Activated naive CD8-positive, alpha-beta T cell treated with anti-CD3 and anti-CD28 coated beads, Interleukin-2, amount 10 ng/mL, durations not matched to agents 7 days and 5 days (primary cell): ENCODE data around the gene RNGTT. TPM values are rescaled to one million over a fixed set of nuclear protein-coding genes. Genes with fewer than 3 reads are reported as not detected.
"Not testable (repeated sequence)": the region's sequence is repeated elsewhere in the genome, so short reads cannot be mapped to it uniquely, and the experiment has no call there.

Source experiments
- ATAC-seq: fragments of 150-1000 bp; cut with Tn5 transposase; one replicate; pipeline ENCODE4 v1.10.0; 2021; ENCODE audit warnings: low read depth, moderate library complexity
- POLR2A ChIA-PET: fragments of 350-600 bp; sonication (Branson Sonifier 250); formaldehyde crosslinking; loops from one replicate; lab custom pipeline; 2021; ENCODE audit warnings: antibody characterized with exemption; lab: Charles Lee
- DNase-seq: peaks from one replicate; pipeline ENCODE4 v3.0.0; 2021
- H3K27ac Mint-ChIP-seq: one replicate; pipeline ENCODE4 v1.8.0; 2022; ENCODE audit warnings: mild to moderate bottlenecking, mixed read lengths
- H3K27me3 Mint-ChIP-seq: one replicate; pipeline ENCODE4 v1.8.0; 2022; ENCODE audit warnings: mild to moderate bottlenecking, moderate library complexity, mixed read lengths
- H3K36me3 Mint-ChIP-seq: one replicate; pipeline ENCODE4 v1.8.0; 2021; ENCODE audit warnings: mild to moderate bottlenecking, mixed read lengths
- H3K4me1 Mint-ChIP-seq: one replicate; pipeline ENCODE4 v1.8.0; 2021; ENCODE audit warnings: mixed read lengths
- H3K4me3 Mint-ChIP-seq: one replicate; pipeline ENCODE4 v1.8.0; 2022; ENCODE audit warnings: mild to moderate bottlenecking, moderate library complexity, mixed read lengths
- H3K9me3 Mint-ChIP-seq: one replicate; pipeline ENCODE4 v1.8.0; 2021; ENCODE audit warnings: mixed read lengths
- total RNA-seq, 2 experiments: library from RNA; stranded (reverse); gene quantifications; one replicate each; pipeline ENCODE4 v1.2.3, GENCODE V29; 2021

RNGTT gene
- total RNA-seq, 2 experiments from 2014 or later: 19.9 to 20.1 TPM

DNA sequence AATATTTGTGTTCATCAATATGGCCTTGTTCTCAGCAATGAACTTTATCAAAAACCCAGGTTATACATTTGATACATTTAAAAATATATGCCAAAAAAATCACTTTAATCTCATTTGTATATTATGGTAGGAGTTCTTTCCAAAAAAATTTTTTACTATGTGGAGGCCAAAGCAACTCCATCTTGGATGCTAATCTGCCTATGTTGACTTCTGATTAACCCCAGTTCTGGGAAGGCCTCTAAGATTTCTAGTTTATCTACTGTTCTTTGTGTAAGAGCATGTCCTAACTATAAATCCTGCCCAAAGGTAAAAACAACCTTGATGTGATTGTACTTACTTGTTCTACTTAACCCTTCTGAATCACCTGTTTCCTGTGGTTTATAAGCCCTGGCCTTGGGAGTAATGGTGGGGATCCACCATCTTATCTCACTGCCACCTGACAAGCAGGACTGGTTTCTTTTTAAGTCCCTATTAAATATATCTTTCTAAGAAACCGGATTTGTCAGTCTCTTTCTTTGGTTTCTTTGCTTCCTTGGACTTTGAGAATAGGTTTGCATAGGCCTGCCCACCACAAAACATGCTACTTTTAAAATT, 46.7 kb downstream of the RNGTT start:
- H3K9me3 Mint-ChIP-seq: peaks cover 2% of the 10 kb centered on the region
- H3K27ac Mint-ChIP-seq: peak overlapping the region; percentile 21
- H3K4me1 Mint-ChIP-seq: peaks cover 27% of the 10 kb centered on the region
- H3K27me3 Mint-ChIP-seq: no peaks in the 10 kb centered on the region
- ATAC-seq (peak; percentile 89), DNase-seq (no peak)
- H3K4me3 Mint-ChIP-seq: peak overlapping the region; percentile 32
- peaks cover 28% of the 10 kb centered on the region for H3K36me3 Mint-ChIP-seq
- POLR2A ChIA-PET: interaction anchor here (2.2 kb wide), 1 partner anchor 163 kb away, joined by 8 read pairs; the partner anchor contains the start of gene PNRC1

DNA sequence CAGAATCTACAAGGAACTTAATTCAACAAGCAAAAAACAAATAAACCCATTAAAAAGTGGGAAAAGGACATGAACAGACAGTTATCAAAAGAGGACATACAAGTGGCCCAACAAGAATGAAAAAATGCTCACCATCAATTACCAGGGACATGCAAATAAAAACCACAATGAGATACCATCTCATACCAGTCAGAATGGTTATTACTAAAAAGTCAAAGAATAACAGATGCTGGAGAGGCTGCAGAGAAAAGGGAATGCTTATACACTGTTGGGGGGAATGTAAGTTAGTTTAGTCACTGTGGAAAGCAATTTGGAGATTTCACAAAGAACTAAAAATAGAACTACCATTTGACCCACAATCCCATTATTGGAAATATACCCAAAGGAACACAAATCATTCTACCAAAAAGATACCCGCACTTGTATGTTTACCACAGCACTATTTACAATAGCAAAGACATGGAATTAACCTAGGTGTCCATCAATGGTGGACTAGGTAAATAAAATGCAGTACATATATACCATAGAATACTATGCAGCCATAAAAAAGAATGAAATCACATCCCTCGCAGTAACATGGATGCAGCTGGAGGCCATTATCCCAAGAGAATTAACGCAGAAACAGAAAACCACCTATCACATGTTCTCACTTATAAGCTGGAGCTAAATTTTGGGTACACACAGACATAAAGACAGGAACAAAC, 48.4 kb downstream of the RNGTT start:
- Mint-ChIP-seq H3K36me3 (peaks cover 37% of the 10 kb centered on the region), H3K27me3 (no peaks in the 10 kb centered on the region), H3K9me3 (peaks cover 2% of the 10 kb centered on the region), H3K4me1 (peaks cover 25% of the 10 kb centered on the region), H3K4me3 (no peak overlapping the region), H3K27ac (no peak overlapping the region)
- POLR2A ChIA-PET: no interaction called here
- no peak for ATAC-seq
- no peak for DNase-seq

DNA sequence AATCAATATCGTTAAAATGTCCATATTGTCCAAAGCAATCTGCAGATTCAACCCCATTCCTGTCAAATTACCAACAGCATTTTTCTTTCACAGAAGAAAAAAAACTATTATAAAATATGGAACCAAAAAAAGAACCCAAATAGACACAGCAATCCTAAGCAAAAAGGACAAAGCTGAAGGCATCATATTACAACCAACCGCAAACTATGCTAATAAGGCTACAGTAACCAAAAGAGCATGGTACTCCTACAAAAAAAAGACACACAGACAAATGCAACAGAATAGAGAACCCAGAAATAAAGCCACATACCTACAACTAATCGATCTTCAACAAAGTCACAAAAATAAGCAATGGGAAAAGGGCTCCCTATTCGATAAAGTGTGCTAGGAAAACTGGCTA, 49.2 kb downstream of the RNGTT start:
- H3K4me1 Mint-ChIP-seq: peaks cover 27% of the 10 kb centered on the region
- no peaks in the 10 kb centered on the region for H3K27me3 Mint-ChIP-seq
- no peak overlapping the region for H3K4me3 Mint-ChIP-seq
- H3K9me3 Mint-ChIP-seq: peaks cover 2% of the 10 kb centered on the region
- no peak overlapping the region for H3K27ac Mint-ChIP-seq
- no peak for ATAC-seq
- peaks cover 39% of the 10 kb centered on the region for H3K36me3 Mint-ChIP-seq
- POLR2A ChIA-PET: no interaction called here
- no peak for DNase-seq

DNA sequence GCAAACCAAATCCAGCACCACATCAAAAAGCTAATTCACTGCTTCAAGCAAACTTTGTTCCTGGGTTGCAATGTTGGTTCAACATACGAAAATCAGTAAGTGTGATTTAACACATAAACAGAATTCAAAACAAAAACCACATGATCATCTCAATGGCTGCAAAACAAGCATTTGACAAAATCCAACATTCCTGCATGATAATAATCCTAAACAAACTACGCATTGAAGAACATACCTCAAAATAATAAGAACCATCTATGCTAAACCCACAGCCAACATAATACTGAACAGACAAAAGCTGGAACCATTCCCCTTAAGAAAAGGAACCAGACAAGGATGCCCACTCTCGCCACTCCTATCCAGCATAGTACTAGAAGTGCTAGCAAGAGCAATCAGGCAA, 49.9 kb downstream of the RNGTT start:
- DNase-seq (no peak), ATAC-seq (no peak)
- POLR2A ChIA-PET: no interaction called here
- no peak overlapping the region for H3K27ac Mint-ChIP-seq
- H3K4me1 Mint-ChIP-seq: peaks cover 30% of the 10 kb centered on the region
- H3K27me3 Mint-ChIP-seq: no peaks in the 10 kb centered on the region
- H3K9me3 Mint-ChIP-seq: peaks cover 2% of the 10 kb centered on the region
- no peak overlapping the region for H3K4me3 Mint-ChIP-seq
- peaks cover 41% of the 10 kb centered on the region for H3K36me3 Mint-ChIP-seq

DNA sequence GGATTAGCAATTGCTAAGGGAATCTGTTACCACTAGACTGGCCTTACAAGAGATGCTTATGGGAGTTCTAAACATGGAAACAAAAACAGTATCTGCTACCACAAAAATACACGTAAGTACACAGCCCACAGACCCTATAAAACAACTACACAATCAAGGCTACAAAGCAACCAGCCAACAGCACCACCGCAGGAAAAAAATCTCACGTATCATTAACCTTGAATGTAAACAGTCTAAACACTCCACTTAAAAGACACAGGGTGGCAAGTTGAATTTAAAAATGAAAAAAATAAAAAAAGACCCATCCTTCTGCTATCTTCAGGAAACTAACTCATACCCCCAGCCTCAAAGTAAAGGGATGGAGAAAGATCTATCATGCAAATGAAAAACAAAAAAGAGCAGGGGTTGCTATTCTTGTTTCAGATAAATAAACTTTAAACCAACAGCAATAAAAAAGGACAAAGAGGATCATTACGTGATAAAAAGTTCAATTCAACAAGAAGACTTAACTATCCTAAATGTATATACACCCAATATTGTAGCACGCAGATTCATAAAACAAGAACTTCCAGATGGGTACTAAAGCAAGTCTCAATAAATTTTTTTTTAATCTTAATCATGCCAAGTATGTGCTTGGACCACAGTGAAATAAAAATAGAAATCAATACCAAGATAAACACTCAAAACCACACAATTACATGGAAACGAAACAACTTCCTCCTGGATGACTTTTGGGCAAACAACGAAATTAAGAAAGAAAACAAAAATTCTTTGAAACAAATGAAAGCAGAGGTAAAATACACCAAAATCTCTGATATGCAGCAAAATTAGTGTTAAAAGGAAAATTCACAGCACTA, 52.3 kb downstream of the RNGTT start:
- Mint-ChIP-seq H3K27me3 (no peaks in the 10 kb centered on the region), H3K36me3 (peaks cover 42% of the 10 kb centered on the region), H3K4me3 (no peak overlapping the region), H3K4me1 (peaks cover 22% of the 10 kb centered on the region), H3K9me3 (peaks cover 2% of the 10 kb centered on the region), H3K27ac (no peak overlapping the region)
- ATAC-seq (no peak), DNase-seq (no peak)
- POLR2A ChIA-PET: no interaction called here

DNA sequence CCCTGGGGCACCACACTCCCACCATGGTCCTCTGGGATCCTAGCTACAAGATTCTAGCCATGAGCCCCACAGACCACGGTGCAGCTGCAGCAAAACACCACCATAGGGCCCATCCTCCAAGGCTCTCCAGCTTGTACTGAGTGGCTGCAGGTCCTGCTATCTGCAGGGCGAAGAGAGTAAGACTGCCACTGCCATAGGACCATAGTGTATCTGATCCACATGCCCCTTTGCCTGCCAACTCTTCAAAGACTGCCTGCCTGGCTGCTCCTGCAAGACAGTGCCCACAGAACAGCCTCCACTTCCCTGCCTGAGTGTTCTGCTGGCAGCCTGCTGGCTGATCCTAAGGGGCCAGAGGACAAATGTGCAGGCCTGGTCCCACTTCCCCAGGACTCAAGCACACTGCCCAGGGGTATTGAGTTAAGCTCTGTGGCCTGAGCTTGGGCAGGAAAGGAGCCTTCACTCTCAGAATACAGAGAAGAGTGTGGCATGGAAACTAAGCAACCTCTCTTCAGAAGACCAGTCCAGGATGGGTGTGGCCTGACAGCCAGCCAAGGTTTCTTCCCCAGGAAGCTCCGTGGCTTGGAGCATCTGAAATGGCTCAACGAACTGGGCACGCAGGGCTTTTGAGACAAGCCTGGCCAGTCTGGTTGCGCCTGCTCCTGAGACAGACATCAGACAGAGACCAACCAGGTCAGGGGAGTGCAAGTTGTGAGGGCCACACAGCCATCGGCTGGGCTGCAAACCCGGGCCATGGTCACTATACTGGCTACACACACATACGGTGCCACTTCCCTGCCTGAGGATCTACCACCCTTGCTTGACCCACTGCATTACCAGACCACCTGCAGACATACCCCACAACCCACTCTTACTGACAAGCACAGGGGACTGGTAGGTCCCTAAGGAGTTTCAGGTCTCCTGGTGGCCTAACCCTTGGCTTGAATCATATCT, 54.5 kb downstream of the RNGTT start:
- ATAC-seq (no peak), DNase-seq (no peak)
- Mint-ChIP-seq H3K27me3 (no peaks in the 10 kb centered on the region), H3K9me3 (no peaks in the 10 kb centered on the region), H3K27ac (peak overlapping the region; percentile 37), H3K36me3 (peaks cover 42% of the 10 kb centered on the region), H3K4me3 (no peak overlapping the region), H3K4me1 (peaks cover 18% of the 10 kb centered on the region)
- POLR2A ChIA-PET: no interaction called here

DNA sequence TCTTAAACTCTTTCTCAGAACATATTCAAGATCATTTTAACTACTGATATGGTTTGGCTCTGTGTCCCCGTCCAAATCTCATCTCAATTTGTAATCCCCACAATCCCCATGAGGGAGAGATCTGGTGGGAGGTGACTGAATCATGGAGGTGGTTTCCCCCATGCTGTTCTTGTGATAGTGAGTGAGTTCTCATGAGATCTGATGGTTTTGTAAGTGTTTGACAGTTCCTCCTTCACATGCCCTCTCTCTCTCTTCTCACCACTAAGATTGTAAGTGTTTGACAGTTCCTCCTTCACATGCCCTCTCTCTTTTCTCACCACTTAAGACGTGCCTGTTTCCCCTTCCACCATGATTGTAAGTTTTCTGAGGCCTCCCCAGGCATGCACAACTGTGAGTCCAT, 56.3 kb downstream of the RNGTT start:
- H3K27ac Mint-ChIP-seq, ATAC-seq, POLR2A ChIA-PET: not testable (repeated sequence)

DNA sequence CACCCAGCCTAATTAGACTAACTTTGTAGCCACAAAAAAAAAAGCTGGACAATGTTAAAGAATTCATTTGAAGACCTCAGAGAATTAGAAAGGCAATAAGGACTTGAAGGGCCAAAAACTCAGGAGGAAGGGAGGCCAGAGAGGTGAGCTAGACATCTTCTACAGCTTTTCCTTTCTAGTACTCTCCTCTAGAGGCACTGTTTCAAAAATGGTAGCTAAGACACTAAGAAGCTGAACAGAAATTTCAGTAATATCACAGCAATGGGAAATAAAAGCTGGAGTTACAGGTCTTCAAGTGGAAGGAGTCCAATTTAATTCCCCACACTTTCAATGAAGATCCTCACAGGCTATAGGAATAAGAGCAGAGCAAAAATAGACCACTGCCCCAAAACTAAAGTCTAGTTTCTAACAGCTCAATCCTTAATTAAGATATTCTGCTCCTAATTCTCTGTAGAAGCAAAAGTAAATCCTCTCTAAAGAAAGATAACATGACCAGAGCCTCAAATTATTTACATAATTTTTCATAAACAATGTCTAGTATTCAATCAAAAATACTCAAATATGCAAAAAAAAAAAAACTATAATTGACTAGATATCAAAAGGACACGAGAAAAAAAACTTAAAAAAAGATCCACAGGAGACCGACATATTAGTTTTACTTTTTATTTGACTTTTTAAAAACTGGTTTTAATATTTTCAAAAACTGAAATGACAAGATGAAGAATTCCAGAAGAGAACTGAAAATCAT, 63.7 kb downstream of the RNGTT start:
- DNase-seq (no peak), ATAC-seq (no peak)
- Mint-ChIP-seq H3K27ac (no peak overlapping the region), H3K27me3 (no peaks in the 10 kb centered on the region), H3K4me3 (no peak overlapping the region), H3K4me1 (peaks cover 2% of the 10 kb centered on the region), H3K9me3 (peaks cover 2% of the 10 kb centered on the region), H3K36me3 (peaks cover 21% of the 10 kb centered on the region)
- POLR2A ChIA-PET: no interaction called here

More for the DNA sequence above, 56.3 kb downstream of the RNGTT start:
- Mint-ChIP-seq H3K4me1 (peaks cover 10% of the 10 kb centered on the region), H3K36me3 (peaks cover 39% of the 10 kb centered on the region)
- H3K4me3 Mint-ChIP-seq, H3K9me3 Mint-ChIP-seq, H3K27me3 Mint-ChIP-seq, DNase-seq: not testable (repeated sequence)

DNA sequence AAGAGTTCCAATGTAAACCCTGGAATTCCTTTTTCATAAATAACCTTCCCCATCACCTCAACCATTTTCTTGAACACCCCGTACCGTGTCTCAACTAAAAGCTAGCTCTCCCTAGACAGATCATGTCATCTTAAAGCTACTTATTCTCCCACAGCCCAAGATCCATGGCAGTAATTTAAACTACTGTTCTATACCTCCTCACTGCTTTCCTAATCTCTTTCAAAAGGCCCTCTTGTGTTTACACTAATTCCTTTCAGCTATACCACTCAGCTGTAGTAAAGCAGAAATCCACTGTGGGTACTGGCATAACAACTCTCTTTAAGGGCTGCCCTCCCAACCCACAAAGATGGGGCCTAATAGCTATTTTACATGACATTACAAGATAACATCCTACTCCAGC, 67.5 kb downstream of the RNGTT start:
- ATAC-seq (no peak), DNase-seq (no peak)
- Mint-ChIP-seq H3K9me3 (no peaks in the 10 kb centered on the region), H3K27ac (no peak overlapping the region), H3K4me1 (no peaks in the 10 kb centered on the region), H3K4me3 (no peak overlapping the region), H3K27me3 (no peaks in the 10 kb centered on the region), H3K36me3 (peaks cover 8% of the 10 kb centered on the region)
- POLR2A ChIA-PET: no interaction called here

DNA sequence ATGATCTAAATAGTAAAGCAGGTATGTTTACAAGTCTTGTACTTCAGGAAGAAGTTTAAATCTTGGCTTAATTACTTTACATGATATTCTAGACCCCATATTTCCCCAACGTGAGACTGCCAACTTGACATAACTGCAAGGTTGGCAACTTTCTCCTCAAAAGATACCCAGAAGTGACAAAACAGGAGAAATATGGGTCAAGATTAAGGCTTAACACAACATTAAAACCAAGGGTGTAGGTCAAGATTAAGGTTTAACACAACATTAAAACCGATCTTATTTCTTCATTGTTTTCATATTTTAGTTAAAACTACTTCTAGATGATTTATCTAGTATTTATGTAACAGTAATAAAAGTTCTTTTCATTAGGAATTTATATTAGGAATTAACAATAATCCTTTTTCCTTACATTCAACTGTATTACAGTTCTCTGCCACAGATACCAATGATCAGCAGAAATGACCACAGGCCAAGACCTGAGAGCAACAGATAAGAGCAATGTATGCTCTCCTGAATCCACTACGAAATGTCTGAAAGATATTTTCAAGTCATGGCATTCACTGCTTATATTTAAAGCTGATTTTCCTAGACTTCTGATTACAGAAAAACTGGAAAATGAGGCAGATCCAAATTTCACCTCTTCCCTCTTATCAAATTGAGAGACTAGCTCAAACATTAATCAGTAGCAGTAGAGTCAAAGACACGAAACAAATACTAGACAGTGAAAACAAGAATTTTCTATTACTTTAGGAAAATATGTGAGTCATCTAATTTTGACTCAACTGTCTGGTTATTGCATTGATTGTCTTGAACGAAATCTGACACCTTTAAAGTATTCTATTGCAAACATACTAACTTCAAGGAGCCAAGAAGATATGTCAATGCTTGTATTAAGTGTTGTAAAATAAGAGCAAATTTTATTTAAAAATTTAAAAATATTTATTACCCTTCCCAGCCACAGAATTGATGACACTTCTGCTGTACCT, 72.3 kb downstream of the RNGTT start:
- H3K4me1 Mint-ChIP-seq: no peaks in the 10 kb centered on the region
- ATAC-seq: no peak

DNA sequence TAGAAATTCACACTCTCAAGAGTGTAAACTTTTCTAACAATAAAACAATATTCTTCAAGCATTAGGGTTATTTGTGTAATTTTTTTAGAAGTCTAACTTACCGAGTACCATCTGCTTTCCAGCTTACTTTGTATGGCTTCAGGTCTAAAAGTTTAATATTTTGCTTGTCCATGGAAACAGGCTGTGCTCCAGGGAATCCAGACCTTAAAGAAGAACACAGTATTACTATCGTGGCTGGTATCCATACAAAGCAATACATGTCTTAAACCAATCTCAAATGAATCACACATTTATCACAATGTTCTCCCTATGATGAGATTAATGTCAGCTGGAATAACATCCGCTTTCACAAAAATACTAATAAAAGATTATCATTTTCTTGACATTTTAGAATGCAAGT, 73.0 kb downstream of the RNGTT start:
- H3K4me1 Mint-ChIP-seq: no peaks in the 10 kb centered on the region

More for the DNA sequence above, 72.3 kb downstream of the RNGTT start:
- Mint-ChIP-seq H3K9me3 (no peaks in the 10 kb centered on the region), H3K4me3 (no peak overlapping the region), H3K27ac (no peak overlapping the region), H3K27me3 (no peaks in the 10 kb centered on the region), H3K36me3 (peaks cover 17% of the 10 kb centered on the region)
- no peak for DNase-seq
- POLR2A ChIA-PET: no interaction called here

More for the DNA sequence above, 73.0 kb downstream of the RNGTT start:
- Mint-ChIP-seq H3K27me3 (no peaks in the 10 kb centered on the region), H3K4me3 (no peak overlapping the region), H3K36me3 (peaks cover 24% of the 10 kb centered on the region), H3K27ac (no peak overlapping the region), H3K9me3 (no peaks in the 10 kb centered on the region)
- POLR2A ChIA-PET: no interaction called here
- ATAC-seq: no peak
- no peak for DNase-seq
